Measurements from ENCODE around the gene ARHGEF4. TPM values are rescaled to one million over a fixed set of nuclear protein-coding genes. Genes with fewer than 3 reads are reported as not detected.

Gene ARHGEF4
- total and polyA plus RNA-seq, 10 of the 15 experiments (the other 5 are each of a cell fraction or from before 2014, with no cell fraction given), result 0.02 to 0.24 (median 0.16) TPM; not detected in 6

DNA sequence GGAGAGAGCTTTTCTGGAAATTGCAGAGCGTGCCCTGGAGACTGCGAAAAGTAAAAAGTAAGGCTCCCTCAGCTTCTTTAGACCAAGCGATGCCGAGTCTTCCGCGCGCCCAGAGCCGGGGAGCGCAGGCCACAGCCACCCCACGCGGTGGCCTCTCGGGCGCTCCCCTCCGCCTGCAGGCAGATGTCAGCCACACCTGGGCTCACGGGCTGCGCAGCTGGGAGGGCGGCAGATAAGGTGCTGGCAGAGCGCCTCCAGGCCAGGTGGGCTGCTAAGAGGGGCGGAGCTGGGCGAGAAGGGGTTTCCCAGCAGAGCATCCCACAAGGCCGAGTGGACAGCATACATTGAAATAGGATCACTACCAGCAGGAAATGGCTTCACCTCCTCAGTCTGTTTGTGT, 81.7 kb downstream of the ARHGEF4 start:
- Histone ChIP-seq H3K4me2 (ENCODE audit: control insufficient read depth, insufficient read depth) (no peak overlapping the region), H3K4me1 (ENCODE audit: control insufficient read depth, insufficient read depth, low read length) (no peaks in the 10 kb centered on the region), H3K9ac (ENCODE audit: control insufficient read depth, insufficient read depth, low read length) (no peak overlapping the region), H3K27ac (ENCODE audit: control insufficient read depth, insufficient read depth) (no peak overlapping the region), H3K79me2 (ENCODE audit: control insufficient read depth, insufficient read depth, low read length) (no peaks in the 10 kb centered on the region), H3K4me3 (no peak overlapping the region), H3K27me3 (replicated peaks in 1 of 2; ENCODE audit: control insufficient read depth in 2 of 2, insufficient read depth in 2 of 2, low read length in 1 of 2) (peaks cover 0 to 2% of the 10 kb centered on the region in 2 experiments; a peak in 3 of 4 replicates), H3K36me3 (ENCODE audit: control insufficient read depth in 2 of 2, insufficient read depth in 2 of 2, low read length in 1 of 2) (no peaks in the 10 kb centered on the region), H3K9me3 (replicated peaks; ENCODE audit: control insufficient read depth, insufficient read depth, low read length) (no peaks in the 10 kb centered on the region), H2AFZ (ENCODE audit: control insufficient read depth, low read depth, low read length) (no peak overlapping the region), H4K20me1 (ENCODE audit: control insufficient read depth, insufficient read depth) (no peaks in the 10 kb centered on the region)
- FAIRE-seq (no peak), ATAC-seq (no peak), DNase-seq (ENCODE audit: low read depth, low spot score) (no peak)
- ChIA-PET POLR2A (no interaction called here), SMC1A (ENCODE audit: uncharacterized antibody, unreplicated experiment) (no interaction called here), RAD21 (ENCODE audit: unreplicated experiment) (no interaction called here), CTCF (interaction anchor here (1.3 to 7.4 kb wide), 2 partner anchors 13 to 122 kb away, joined by 3 to 89 read pairs; no protein-coding TSS in a partner anchor)
- BruUV-seq (replicated peaks), result no TSS peak
- 72% methylated on average over 21 of the region's 21 CpGs for WGBS (ENCODE audit: insufficient coverage, insufficient replicate concordance, low lambda C conversion rate, missing lambda C conversion rate)
- in situ Hi-C loops (cut with MboI), result no loop called here
- intact Hi-C loops (cut with micrococcal nuclease; ENCODE audit: unreplicated experiment), result no loop called here
- TF ChIP-seq RBBP5 (conservative IDR thresholded peaks at IDR 0.05) (no peak), HDAC6 (IDR thresholded peaks at IDR 0.05; ENCODE audit: unreplicated experiment) (no peak)

GRCh38 chr2:130920415-130921163, 83.9 kb downstream of the ARHGEF4 start:
- intact Hi-C loops (cut with micrococcal nuclease; ENCODE audit: unreplicated experiment), result loop anchor here (1.0 kb wide), 1 partner anchor 123 kb away; no protein-coding TSS in a partner anchor
- ChIA-PET SMC1A (ENCODE audit: uncharacterized antibody, unreplicated experiment) (interaction anchor here (0.9 to 1.6 kb wide), 8 partner anchors 14 to 123 kb away, joined by 3 to 11 read pairs (median 4); no protein-coding TSS in a partner anchor), CTCF (interaction anchor here (0.9 to 7.4 kb wide), 7 partner anchors 8 to 124 kb away, joined by 3 to 89 read pairs (median 6); no protein-coding TSS in a partner anchor), RAD21 (ENCODE audit: unreplicated experiment) (interaction anchor here (0.9 to 3.6 kb wide), 5 partner anchors 36 to 125 kb away, joined by 3 to 17 read pairs (median 5); no protein-coding TSS in a partner anchor), POLR2A (no interaction called here)
- DNase-seq (ENCODE audit: low read depth, low spot score) (peak; percentile 3), ATAC-seq (peak; percentile 66; the same call in 2 of the 3 replicates), FAIRE-seq (peak; percentile 86)
- Histone ChIP-seq H3K36me3 (ENCODE audit: control insufficient read depth in 2 of 2, insufficient read depth in 2 of 2, low read length in 1 of 2) (no peaks in the 10 kb centered on the region), H2AFZ (ENCODE audit: control insufficient read depth, low read depth, low read length) (no peak overlapping the region), H3K9me3 (replicated peaks; ENCODE audit: control insufficient read depth, insufficient read depth, low read length) (no peaks in the 10 kb centered on the region), H4K20me1 (ENCODE audit: control insufficient read depth, insufficient read depth) (no peaks in the 10 kb centered on the region), H3K27me3 (replicated peaks in 1 of 2; ENCODE audit: control insufficient read depth in 2 of 2, insufficient read depth in 2 of 2, low read length in 1 of 2) (no peaks in the 10 kb centered on the region), H3K79me2 (ENCODE audit: control insufficient read depth, insufficient read depth, low read length) (no peaks in the 10 kb centered on the region), H3K4me2 (ENCODE audit: control insufficient read depth, insufficient read depth) (no peak overlapping the region), H3K4me1 (ENCODE audit: control insufficient read depth, insufficient read depth, low read length) (no peaks in the 10 kb centered on the region), H3K4me3 (no peak overlapping the region), H3K9ac (ENCODE audit: control insufficient read depth, insufficient read depth, low read length) (no peak overlapping the region), H3K27ac (ENCODE audit: control insufficient read depth, insufficient read depth) (no peak overlapping the region)
- in situ Hi-C loops (cut with MboI), result loop anchor here (5.0 kb wide), 1 partner anchor 118 kb away; no protein-coding TSS in a partner anchor
- no TSS peak for BruUV-seq (replicated peaks)
- WGBS (ENCODE audit: insufficient coverage, insufficient replicate concordance, low lambda C conversion rate, missing lambda C conversion rate), result 24% methylated on average over 7 of the region's 7 CpGs
- TF ChIP-seq NFYB (IDR thresholded peaks at IDR 0.05; ENCODE audit: insufficient read depth, low read depth, low read length) (no peak), IKZF1 (conservative IDR thresholded peaks at IDR 0.05) (peak; percentile 44; the same call in 1 of the 2 replicates), GATAD2B (conservative IDR thresholded peaks at IDR 0.05; ENCODE audit: low read depth) (no peak), RAD21 (IDR thresholded peaks at IDR 0.05; ENCODE audit: insufficient read depth, low read depth, low read length) (peak; percentile 63), ZNF217 (IDR thresholded peaks at IDR 0.05) (no peak), SMC3 (IDR thresholded peaks at IDR 0.05; ENCODE audit: borderline replicate concordance, low read length) (peak; percentile 86), YY1 (IDR thresholded peaks at IDR 0.05; ENCODE audit: low read depth, low read length) (0 out of 2 replicates have a peak, but pooled peaks have one; percentile 26)
- TF ChIP-seq, protein P1, sequence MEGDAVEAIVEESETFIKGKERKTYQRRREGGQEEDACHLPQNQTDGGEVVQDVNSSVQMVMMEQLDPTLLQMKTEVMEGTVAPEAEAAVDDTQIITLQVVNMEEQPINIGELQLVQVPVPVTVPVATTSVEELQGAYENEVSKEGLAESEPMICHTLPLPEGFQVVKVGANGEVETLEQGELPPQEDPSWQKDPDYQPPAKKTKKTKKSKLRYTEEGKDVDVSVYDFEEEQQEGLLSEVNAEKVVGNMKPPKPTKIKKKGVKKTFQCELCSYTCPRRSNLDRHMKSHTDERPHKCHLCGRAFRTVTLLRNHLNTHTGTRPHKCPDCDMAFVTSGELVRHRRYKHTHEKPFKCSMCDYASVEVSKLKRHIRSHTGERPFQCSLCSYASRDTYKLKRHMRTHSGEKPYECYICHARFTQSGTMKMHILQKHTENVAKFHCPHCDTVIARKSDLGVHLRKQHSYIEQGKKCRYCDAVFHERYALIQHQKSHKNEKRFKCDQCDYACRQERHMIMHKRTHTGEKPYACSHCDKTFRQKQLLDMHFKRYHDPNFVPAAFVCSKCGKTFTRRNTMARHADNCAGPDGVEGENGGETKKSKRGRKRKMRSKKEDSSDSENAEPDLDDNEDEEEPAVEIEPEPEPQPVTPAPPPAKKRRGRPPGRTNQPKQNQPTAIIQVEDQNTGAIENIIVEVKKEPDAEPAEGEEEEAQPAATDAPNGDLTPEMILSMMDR (IDR thresholded peaks at IDR 0.05 in 2 of 3, conservative IDR thresholded peaks at IDR 0.05 in 1 of 3; ENCODE audit: control insufficient read depth in 2 of 3, extremely low read depth in 1 of 3, insufficient read depth in 1 of 3, low read depth in 3 of 3, low read length in 3 of 3), result peak; percentile 80 to 84 (median 84)
